GM23338 (cell line): ENCODE results near the gene THAP5. TPM values are rescaled to one million over a fixed set of nuclear protein-coding genes. Genes with fewer than 3 reads are reported as not detected.

Experiments
- ATAC-seq: fragments of 200-7000 bp; cut with Tn5 transposase; 3 replicates; pipeline ENCODE4 v1.9.1; 2020
- DNase-seq: peaks from one replicate; pipeline ENCODE4 v3.0.0-alpha.2; 2015; ENCODE audit warnings: low spot score
- H2AFZ ChIP-seq: fragments of 200-600 bp; sonication (generic); 2 replicates; pipeline ENCODE4 v1.8.0; 2016; ENCODE audit warnings: antibody characterized with exemption, mild to moderate bottlenecking, moderate library complexity
- H3F3A ChIP-seq: fragments of 200-600 bp; sonication (generic); replicated peaks from 2 replicates; pipeline ENCODE4 v1.8.0; 2017; ENCODE audit warnings: antibody characterized with exemption, mixed run types, low read depth
- H3K27ac ChIP-seq: fragments of 200-600 bp; sonication (generic); 2 replicates; pipeline ENCODE4 v1.6.1; 2016; ENCODE audit warnings: low read depth
- H3K27me3 ChIP-seq: fragments of 200-600 bp; sonication (generic); 2 replicates; pipeline ENCODE4 v1.8.0; 2016; ENCODE audit warnings: mild to moderate bottlenecking, mixed run types, moderate library complexity; ENCODE audit not compliant: insufficient read depth
- H3K36me3 ChIP-seq: fragments of 200-600 bp; sonication (generic); 2 replicates; pipeline ENCODE4 v1.8.0; 2016; ENCODE audit warnings: mild to moderate bottlenecking; ENCODE audit not compliant: insufficient read depth
- H3K4me1 ChIP-seq: fragments of 200-600 bp; sonication (generic); 2 replicates; pipeline ENCODE4 v1.8.0; 2016; ENCODE audit warnings: mild to moderate bottlenecking, moderate library complexity; ENCODE audit not compliant: insufficient read depth
- H3K4me2 ChIP-seq: fragments of 200-600 bp; sonication (generic); 2 replicates; pipeline ENCODE4 v1.7.1; 2017; ENCODE audit warnings: mixed run types
- H3K4me3 ChIP-seq: fragments of 200-600 bp; sonication (generic); 2 replicates; pipeline ENCODE4 v1.6.1; 2016; ENCODE audit warnings: mixed run types
- H3K79me2 ChIP-seq: fragments of 200-600 bp; sonication (generic); replicated peaks from 2 replicates; pipeline ENCODE4 v1.8.0; 2017; ENCODE audit warnings: mild to moderate bottlenecking; ENCODE audit not compliant: insufficient read depth
- H3K9me2 ChIP-seq: fragments of 200-600 bp; sonication (generic); 2 replicates; pipeline ENCODE4 v1.8.0; 2017; ENCODE audit not compliant: insufficient read depth
- H4K20me1 ChIP-seq: fragments of 200-600 bp; sonication (generic); replicated peaks from 2 replicates; pipeline ENCODE4 v1.8.0; 2017; ENCODE audit warnings: mild to moderate bottlenecking; ENCODE audit not compliant: insufficient read depth
- H3K27ac Mint-ChIP-seq: 2 replicates; pipeline ENCODE4 v1.8.0; 2020; ENCODE audit warnings: inconsistent platforms, mild to moderate bottlenecking, moderate library complexity, mixed read lengths
- H3K27me3 Mint-ChIP-seq: 3 replicates; pipeline ENCODE4 v1.8.0; 2022; ENCODE audit warnings: low read depth, mild to moderate bottlenecking, moderate library complexity, mixed read lengths, inconsistent platforms; ENCODE audit not compliant: insufficient read depth, poor library complexity
- H3K36me3 Mint-ChIP-seq: 3 replicates; pipeline ENCODE4 v1.8.0; 2021; ENCODE audit warnings: low read depth, mild to moderate bottlenecking, inconsistent platforms, moderate library complexity, mixed read lengths
- H3K4me1 Mint-ChIP-seq: 3 replicates; pipeline ENCODE4 v1.8.0; 2020; ENCODE audit warnings: mild to moderate bottlenecking, inconsistent platforms, mixed read lengths
- H3K4me3 Mint-ChIP-seq: 3 replicates; pipeline ENCODE4 v1.8.0; 2021; ENCODE audit warnings: moderate library complexity, mild to moderate bottlenecking, inconsistent platforms, mixed read lengths
- H3K9me3 Mint-ChIP-seq: 3 replicates; pipeline ENCODE4 v1.8.0; 2020; ENCODE audit warnings: moderate library complexity, mild to moderate bottlenecking, inconsistent platforms, mixed read lengths
- CREB1 ChIP-seq: fragments of 250-450 bp; sonication (Bioruptor Pico); IDR thresholded peaks from 2 replicates; pipeline ENCODE4 v1.5.0; 2020; ENCODE audit warnings: low read depth, mild to moderate bottlenecking, moderate library complexity
- CTCF ChIP-seq, 2 experiments: fragments of 200-600 bp in 1 of 2; sonication (generic) in 1 of 2; conservative IDR thresholded peaks; 2 replicates each; pipeline versions ENCODE4 v1.5.1 to v1.6.1; 2016 to 2017; ENCODE audit warnings: antibody characterized with exemption in 2 of 2, low read depth in 2 of 2, mild to moderate bottlenecking in 2 of 2, moderate library complexity in 1 of 2
- EZH2 ChIP-seq: fragments of 200-600 bp; sonication (generic); IDR thresholded peaks from one replicate; pipeline ENCODE4 v1.8.0; 2017; ENCODE audit warnings: antibody characterized with exemption, mild to moderate bottlenecking, low read depth; ENCODE audit not compliant: unreplicated experiment
- EZH2phosphoT487 ChIP-seq: fragments of 200-600 bp; sonication (generic); IDR thresholded peaks from one replicate; pipeline ENCODE4 v1.8.1; 2018; ENCODE audit warnings: antibody characterized with exemption; ENCODE audit not compliant: unreplicated experiment
- JUNB ChIP-seq: IDR thresholded peaks from one replicate; pipeline ENCODE4 v1.6.1; 2016; ENCODE audit warnings: antibody characterized with exemption; ENCODE audit not compliant: unreplicated experiment
- NANOG ChIP-seq: IDR thresholded peaks from 2 replicates; pipeline ENCODE4 v1.6.1; 2016; ENCODE audit warnings: antibody characterized with exemption, borderline replicate concordance
- POLR2AphosphoS5 ChIP-seq: IDR thresholded peaks from 2 replicates; pipeline ENCODE4 v1.6.1; 2016; ENCODE audit warnings: antibody characterized with exemption, low read depth
- STAT1 ChIP-seq: IDR thresholded peaks from one replicate; pipeline ENCODE4 v1.6.1; 2016; ENCODE audit warnings: antibody characterized with exemption; ENCODE audit not compliant: unreplicated experiment
- ZNF114 ChIP-seq: fragments of 250-450 bp; sonication (Bioruptor Pico); IDR thresholded peaks from 2 replicates; pipeline ENCODE4 v1.5.0; 2020; ENCODE audit warnings: mild to moderate bottlenecking, moderate library complexity
- ZNF331 ChIP-seq: fragments of 250-450 bp; sonication (Bioruptor Pico); IDR thresholded peaks from 2 replicates; pipeline ENCODE4 v1.5.0; 2020; ENCODE audit warnings: low read depth, mild to moderate bottlenecking, moderate library complexity
- ZNF462 ChIP-seq: fragments of 250-450 bp; sonication (Bioruptor Pico); IDR thresholded peaks from 2 replicates; pipeline ENCODE4 v1.5.0; 2020; ENCODE audit warnings: mild to moderate bottlenecking, moderate library complexity
- polyA plus RNA-seq: library from polyadenylated mRNA; unstranded; fragments of >200 nt; fragmentation: Nextera tagmentation; extraction: Ambion mirVana; gene quantifications from 2 replicates; pipeline ENCODE4 v1.2.1, GENCODE V29; 2016
- total RNA-seq: library from RNA; depleted of rRNA; stranded (reverse); fragments of >200 nt; shearing (Covaris generic); gene quantifications from 2 replicates; pipeline ENCODE4 v1.2.3, GENCODE V29; 2014
- TF ChIP-seq, protein P1 (sequence below): IDR thresholded peaks from 2 replicates; pipeline ENCODE4 v1.6.1; 2016; ENCODE audit warnings: antibody characterized with exemption
- TF ChIP-seq, protein P2 (sequence below): IDR thresholded peaks from one replicate; pipeline ENCODE4 v1.6.1; 2018; ENCODE audit warnings: antibody characterized with exemption; ENCODE audit not compliant: unreplicated experiment

THAP5 gene
- total and polyA plus RNA-seq, 2 experiments from 2014 or later = 18.2 to 32.3 TPM

DNA sequence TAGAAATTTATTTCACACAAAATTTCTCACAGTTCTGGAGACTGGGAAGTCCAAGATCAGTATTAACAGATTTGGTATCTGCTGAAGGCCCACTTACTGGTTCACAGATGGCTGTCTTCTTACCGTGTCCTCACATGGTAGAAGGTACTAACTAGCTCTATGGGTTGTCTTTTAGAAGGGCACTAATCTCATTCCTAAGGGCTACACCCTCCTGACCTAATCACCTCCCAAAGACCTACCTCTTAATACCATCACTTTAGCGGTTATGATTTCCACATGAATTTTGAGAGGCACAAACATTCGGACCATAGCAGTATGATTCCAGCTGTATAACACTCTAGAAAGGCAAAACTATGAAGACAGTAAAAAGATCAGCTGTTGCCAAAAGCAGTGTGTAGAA is 51.6 kb downstream of the THAP5 start (continued):
- no peak for TF ChIP-seq ZNF462 (CRISPR knock-in tag)
- TF ChIP-seq POLR2AphosphoS5 = no peak

- H3F3A ChIP-seq = no peaks in the 10 kb centered on the region
- no peak overlapping the region for H3K4me3 ChIP-seq
- no peak overlapping the region for H2AFZ ChIP-seq
- H3K36me3 ChIP-seq = no peaks in the 10 kb centered on the region; the same call in 1 of the 2 replicates
- H3K27me3 ChIP-seq = no peaks in the 10 kb centered on the region
- ATAC-seq = no peak
- Mint-ChIP-seq H3K4me3 (no peak overlapping the region), H3K27ac (no peak overlapping the region), H3K4me1 (peaks cover 6% of the 10 kb centered on the region), H3K27me3 (peaks cover 2% of the 10 kb centered on the region), H3K9me3 (no peaks in the 10 kb centered on the region; the same call in 2 of the 3 replicates), H3K36me3 (peaks cover 19% of the 10 kb centered on the region)
- H3K9me2 ChIP-seq = no peaks in the 10 kb centered on the region
- no peak overlapping the region for H3K27ac ChIP-seq
- DNase-seq = no peak
- no peak overlapping the region for H3K4me2 ChIP-seq
- H3K4me1 ChIP-seq = no peaks in the 10 kb centered on the region
- peaks cover 34% of the 10 kb centered on the region for H3K79me2 ChIP-seq
- H4K20me1 ChIP-seq = 0 out of 2 replicates have a peak, but pooled peaks cover 3% of the 10 kb centered on the region
- TF ChIP-seq JUNB (no peak), EZH2 (no peak), EZH2phosphoT487 (no peak), CTCF (conservative IDR thresholded peaks at IDR 0.05; ENCODE audit: low read depth in 2 of 2) (no peak), STAT1 (no peak), POLR2AphosphoS5 (no peak), CREB1 (CRISPR knock-in tag) (no peak), NANOG (no peak), ZNF114 (CRISPR knock-in tag) (no peak), ZNF331 (CRISPR knock-in tag) (no peak)
- TF ChIP-seq, protein P1, sequence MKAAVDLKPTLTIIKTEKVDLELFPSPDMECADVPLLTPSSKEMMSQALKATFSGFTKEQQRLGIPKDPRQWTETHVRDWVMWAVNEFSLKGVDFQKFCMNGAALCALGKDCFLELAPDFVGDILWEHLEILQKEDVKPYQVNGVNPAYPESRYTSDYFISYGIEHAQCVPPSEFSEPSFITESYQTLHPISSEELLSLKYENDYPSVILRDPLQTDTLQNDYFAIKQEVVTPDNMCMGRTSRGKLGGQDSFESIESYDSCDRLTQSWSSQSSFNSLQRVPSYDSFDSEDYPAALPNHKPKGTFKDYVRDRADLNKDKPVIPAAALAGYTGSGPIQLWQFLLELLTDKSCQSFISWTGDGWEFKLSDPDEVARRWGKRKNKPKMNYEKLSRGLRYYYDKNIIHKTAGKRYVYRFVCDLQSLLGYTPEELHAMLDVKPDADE = no peak
- TF ChIP-seq, protein P2, sequence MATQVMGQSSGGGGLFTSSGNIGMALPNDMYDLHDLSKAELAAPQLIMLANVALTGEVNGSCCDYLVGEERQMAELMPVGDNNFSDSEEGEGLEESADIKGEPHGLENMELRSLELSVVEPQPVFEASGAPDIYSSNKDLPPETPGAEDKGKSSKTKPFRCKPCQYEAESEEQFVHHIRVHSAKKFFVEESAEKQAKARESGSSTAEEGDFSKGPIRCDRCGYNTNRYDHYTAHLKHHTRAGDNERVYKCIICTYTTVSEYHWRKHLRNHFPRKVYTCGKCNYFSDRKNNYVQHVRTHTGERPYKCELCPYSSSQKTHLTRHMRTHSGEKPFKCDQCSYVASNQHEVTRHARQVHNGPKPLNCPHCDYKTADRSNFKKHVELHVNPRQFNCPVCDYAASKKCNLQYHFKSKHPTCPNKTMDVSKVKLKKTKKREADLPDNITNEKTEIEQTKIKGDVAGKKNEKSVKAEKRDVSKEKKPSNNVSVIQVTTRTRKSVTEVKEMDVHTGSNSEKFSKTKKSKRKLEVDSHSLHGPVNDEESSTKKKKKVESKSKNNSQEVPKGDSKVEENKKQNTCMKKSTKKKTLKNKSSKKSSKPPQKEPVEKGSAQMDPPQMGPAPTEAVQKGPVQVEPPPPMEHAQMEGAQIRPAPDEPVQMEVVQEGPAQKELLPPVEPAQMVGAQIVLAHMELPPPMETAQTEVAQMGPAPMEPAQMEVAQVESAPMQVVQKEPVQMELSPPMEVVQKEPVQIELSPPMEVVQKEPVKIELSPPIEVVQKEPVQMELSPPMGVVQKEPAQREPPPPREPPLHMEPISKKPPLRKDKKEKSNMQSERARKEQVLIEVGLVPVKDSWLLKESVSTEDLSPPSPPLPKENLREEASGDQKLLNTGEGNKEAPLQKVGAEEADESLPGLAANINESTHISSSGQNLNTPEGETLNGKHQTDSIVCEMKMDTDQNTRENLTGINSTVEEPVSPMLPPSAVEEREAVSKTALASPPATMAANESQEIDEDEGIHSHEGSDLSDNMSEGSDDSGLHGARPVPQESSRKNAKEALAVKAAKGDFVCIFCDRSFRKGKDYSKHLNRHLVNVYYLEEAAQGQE = no peak
Observed at GRCh38 chr7:108515630-108516029, 53.9 kb downstream of the THAP5 start.
